ENCODE measurements around the gene PTPRG. TPM values are rescaled to one million over a fixed set of nuclear protein-coding genes. Genes with fewer than 3 reads are reported as not detected.

The PTPRG gene
- total RNA-seq, 4 donors from 2014 or later: 51.9 to 56.8 (median 54.4) TPM

DNA sequence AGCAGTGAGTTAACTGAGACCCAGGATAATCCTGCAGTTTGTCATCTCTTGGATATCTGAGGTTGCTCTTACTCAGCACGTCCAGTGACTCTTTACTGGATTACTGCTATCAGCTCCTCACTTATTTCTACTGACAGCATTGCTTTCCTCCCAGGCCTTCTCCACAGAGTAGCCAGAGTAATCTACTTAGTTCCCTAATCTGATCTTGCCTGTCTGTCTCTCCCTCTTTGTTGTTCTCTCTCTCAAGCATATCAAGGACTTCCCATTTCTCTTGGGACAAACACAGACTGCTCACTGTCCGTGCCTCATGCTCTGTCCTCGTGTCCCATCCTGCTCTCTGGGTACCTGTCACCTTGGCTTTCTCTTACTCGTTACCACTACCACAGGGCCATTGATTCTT lies 435.7 kb downstream of the PTPRG start:
- TF ChIP-seq, protein P1, sequence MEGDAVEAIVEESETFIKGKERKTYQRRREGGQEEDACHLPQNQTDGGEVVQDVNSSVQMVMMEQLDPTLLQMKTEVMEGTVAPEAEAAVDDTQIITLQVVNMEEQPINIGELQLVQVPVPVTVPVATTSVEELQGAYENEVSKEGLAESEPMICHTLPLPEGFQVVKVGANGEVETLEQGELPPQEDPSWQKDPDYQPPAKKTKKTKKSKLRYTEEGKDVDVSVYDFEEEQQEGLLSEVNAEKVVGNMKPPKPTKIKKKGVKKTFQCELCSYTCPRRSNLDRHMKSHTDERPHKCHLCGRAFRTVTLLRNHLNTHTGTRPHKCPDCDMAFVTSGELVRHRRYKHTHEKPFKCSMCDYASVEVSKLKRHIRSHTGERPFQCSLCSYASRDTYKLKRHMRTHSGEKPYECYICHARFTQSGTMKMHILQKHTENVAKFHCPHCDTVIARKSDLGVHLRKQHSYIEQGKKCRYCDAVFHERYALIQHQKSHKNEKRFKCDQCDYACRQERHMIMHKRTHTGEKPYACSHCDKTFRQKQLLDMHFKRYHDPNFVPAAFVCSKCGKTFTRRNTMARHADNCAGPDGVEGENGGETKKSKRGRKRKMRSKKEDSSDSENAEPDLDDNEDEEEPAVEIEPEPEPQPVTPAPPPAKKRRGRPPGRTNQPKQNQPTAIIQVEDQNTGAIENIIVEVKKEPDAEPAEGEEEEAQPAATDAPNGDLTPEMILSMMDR (IDR thresholded peaks at IDR 0.05): no peak
- TF ChIP-seq EP300 (IDR thresholded peaks at IDR 0.05) (no peak), POLR2AphosphoS5 (IDR thresholded peaks at IDR 0.05) (no peak), POLR2A (IDR thresholded peaks at IDR 0.05; ENCODE audit: low read depth) (no peak)
- no peaks in the 10 kb centered on the region for H3K27me3 ChIP-seq
- no peak overlapping the region for H3K27ac ChIP-seq (replicated peaks in 1 of 4)
- peaks cover 0 to 13% (median 10%) of the 10 kb centered on the region in 4 donors for H3K4me1 ChIP-seq
- intact Hi-C loops (cut with DNase I): no loop called here
- H3K9me3 ChIP-seq: no peaks in the 10 kb centered on the region
- H3K4me3 ChIP-seq: no peak overlapping the region
- no peak for DNase-seq (ENCODE audit: extremely low spot score)
- WGBS: 82% methylated on average over 4 of the region's 4 CpGs
- H3K36me3 ChIP-seq: no peaks in the 10 kb centered on the region

DNA sequence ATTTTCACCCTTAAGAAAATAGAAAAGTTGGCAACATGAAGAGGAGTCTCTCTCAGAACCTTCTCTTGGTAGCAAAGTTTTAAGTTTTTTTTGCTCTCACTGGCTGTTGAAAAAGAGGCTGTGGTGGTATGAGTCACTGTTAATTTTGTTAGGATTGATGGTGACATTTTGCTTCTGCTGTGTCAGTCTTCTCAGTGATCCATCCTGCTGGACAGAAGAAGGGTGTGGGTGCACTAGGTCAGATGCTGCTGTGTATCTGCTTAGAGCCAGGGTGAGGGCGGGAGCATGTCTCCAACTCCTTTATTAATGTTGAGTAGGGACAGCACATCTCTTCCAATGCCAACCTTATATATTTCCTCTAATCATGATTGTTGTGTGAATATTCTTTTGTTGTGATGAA lies 442.5 kb downstream of the PTPRG start:
- TF ChIP-seq, protein P1 (IDR thresholded peaks at IDR 0.05): no peak
- no peak for TF ChIP-seq POLR2A (IDR thresholded peaks at IDR 0.05; ENCODE audit: low read depth)
- TF ChIP-seq EP300 (IDR thresholded peaks at IDR 0.05): no peak
- no peak for TF ChIP-seq POLR2AphosphoS5 (IDR thresholded peaks at IDR 0.05)
- no peak overlapping the region for H3K27ac ChIP-seq (replicated peaks in 1 of 4)
- no peak for DNase-seq (ENCODE audit: extremely low spot score)
- peaks cover 0 to 11% (median 3%) of the 10 kb centered on the region in 4 donors for H3K4me1 ChIP-seq
- H3K27me3 ChIP-seq: no peaks in the 10 kb centered on the region
- no peaks in the 10 kb centered on the region for H3K9me3 ChIP-seq
- no peak overlapping the region for H3K4me3 ChIP-seq
- intact Hi-C loops (cut with DNase I): no loop called here
- WGBS: 93% methylated on average over 1 of the region's 1 CpG
- peaks cover 0 to 21% (median 4%) of the 10 kb centered on the region in 4 donors for H3K36me3 ChIP-seq

DNA sequence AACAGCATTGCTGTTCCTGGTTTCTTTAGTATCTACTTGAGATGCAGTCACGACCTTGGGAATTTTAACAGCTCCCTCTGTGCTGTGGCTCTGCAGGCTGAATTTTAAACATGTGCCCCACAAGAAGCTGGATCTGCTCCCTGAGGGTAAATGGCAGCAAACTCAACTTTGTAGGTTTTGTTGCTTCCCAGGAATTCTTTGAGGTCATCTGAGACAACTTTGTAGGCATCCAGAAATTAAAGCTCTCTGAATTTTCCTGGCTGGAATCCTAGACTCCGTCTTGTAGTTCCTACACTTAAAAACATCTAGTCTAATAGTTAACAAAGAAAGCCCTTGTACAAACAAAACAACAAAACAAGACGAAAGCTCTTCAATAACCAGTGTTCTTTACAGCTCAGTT lies 445.7 kb downstream of the PTPRG start:
- no peaks in the 10 kb centered on the region for H3K9me3 ChIP-seq
- peaks cover 0 to 11% (median 3%) of the 10 kb centered on the region in 4 donors for H3K4me1 ChIP-seq
- peaks cover 0 to 21% (median 4%) of the 10 kb centered on the region in 4 donors for H3K36me3 ChIP-seq
- DNase-seq (ENCODE audit: extremely low spot score): no peak
- intact Hi-C loops (cut with DNase I): no loop called here
- H3K27ac ChIP-seq (replicated peaks in 1 of 4): no peak overlapping the region
- TF ChIP-seq POLR2AphosphoS5 (IDR thresholded peaks at IDR 0.05): no peak
- TF ChIP-seq, protein P1 (IDR thresholded peaks at IDR 0.05): no peak
- TF ChIP-seq EP300 (IDR thresholded peaks at IDR 0.05): no peak
- no peak for TF ChIP-seq POLR2A (IDR thresholded peaks at IDR 0.05; ENCODE audit: low read depth)
- H3K27me3 ChIP-seq: no peaks in the 10 kb centered on the region
- H3K4me3 ChIP-seq: no peak overlapping the region
- WGBS: 38% methylated on average over 3 of the region's 3 CpGs

DNA sequence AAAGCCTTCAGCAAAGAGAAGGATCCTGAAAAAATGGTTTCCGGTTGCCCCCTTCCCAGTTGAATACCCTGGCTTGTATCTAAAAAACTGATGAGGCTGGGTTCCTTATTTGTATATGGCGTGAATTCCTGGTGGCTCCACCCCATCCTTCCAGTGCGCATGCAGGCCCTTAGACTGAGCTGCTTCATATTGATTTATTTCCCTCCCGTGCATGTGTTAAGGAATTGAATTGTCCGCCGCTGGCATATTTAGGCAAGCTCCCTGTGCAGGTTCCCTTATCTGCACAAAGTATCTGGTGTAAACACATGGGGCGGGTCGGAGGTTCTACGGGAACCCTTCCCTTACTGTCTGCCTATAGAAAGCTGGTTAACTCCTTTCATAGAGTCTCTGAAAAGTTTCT lies 449.6 kb downstream of the PTPRG start:
- H3K9me3 ChIP-seq: no peaks in the 10 kb centered on the region
- 93% methylated on average over 9 of the region's 9 CpGs for WGBS
- no peaks in the 10 kb centered on the region for H3K36me3 ChIP-seq
- H3K27ac ChIP-seq (replicated peaks in 1 of 4): no peak overlapping the region
- H3K4me1 ChIP-seq: peaks cover 0 to 11% (median 3%) of the 10 kb centered on the region in 4 donors
- no peak for DNase-seq (ENCODE audit: extremely low spot score)
- no peak overlapping the region for H3K4me3 ChIP-seq
- TF ChIP-seq, protein P1 (IDR thresholded peaks at IDR 0.05): no peak
- TF ChIP-seq EP300 (IDR thresholded peaks at IDR 0.05) (no peak), POLR2AphosphoS5 (IDR thresholded peaks at IDR 0.05) (no peak), POLR2A (IDR thresholded peaks at IDR 0.05; ENCODE audit: low read depth) (no peak)
- no peaks in the 10 kb centered on the region for H3K27me3 ChIP-seq
- intact Hi-C loops (cut with DNase I): no loop called here

DNA sequence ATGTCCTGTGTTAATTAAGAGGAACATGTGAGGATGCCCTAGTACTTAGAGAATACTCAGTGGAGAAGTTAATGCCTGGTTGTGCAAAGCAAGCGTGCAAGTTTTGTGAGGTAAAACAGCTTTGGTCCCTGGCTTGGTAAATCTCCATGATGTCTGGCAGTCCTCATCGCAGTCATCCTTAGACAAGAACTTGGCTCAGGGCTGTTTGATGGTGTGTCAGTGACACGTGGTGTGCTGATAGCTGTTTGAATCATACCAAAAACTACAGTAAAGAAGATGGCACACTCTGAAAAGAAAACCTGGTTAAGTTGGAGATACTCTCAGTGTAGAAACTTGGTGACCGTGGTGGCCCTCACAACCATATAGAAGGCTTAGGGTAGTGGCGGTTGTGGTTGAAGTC lies 450.3 kb downstream of the PTPRG start:
- Histone ChIP-seq H3K27ac (replicated peaks in 1 of 4) (no peak overlapping the region), H3K9me3 (no peaks in the 10 kb centered on the region), H3K36me3 (no peaks in the 10 kb centered on the region), H3K4me1 (peaks cover 0 to 8% (median 2%) of the 10 kb centered on the region in 4 donors), H3K4me3 (no peak overlapping the region), H3K27me3 (no peaks in the 10 kb centered on the region)
- intact Hi-C loops (cut with DNase I): no loop called here
- 82% methylated on average over 5 of the region's 5 CpGs for WGBS
- TF ChIP-seq POLR2AphosphoS5 (IDR thresholded peaks at IDR 0.05): no peak
- TF ChIP-seq POLR2A (IDR thresholded peaks at IDR 0.05; ENCODE audit: low read depth): no peak
- TF ChIP-seq, protein P1 (IDR thresholded peaks at IDR 0.05): no peak
- no peak for TF ChIP-seq EP300 (IDR thresholded peaks at IDR 0.05)
- no peak for DNase-seq (ENCODE audit: extremely low spot score)

All from esophagus muscularis mucosa (tissue), 4 donors.